ENCODE measurements around the gene PMVK.

PMVK gene

GRCh38 chr1:154945962-154946850 lies 9.7 kb upstream of the PMVK start:
- DNase-seq (ENCODE audit: low spot score), result no peak

GRCh38 chr1:154945160-154945961 lies 8.8 kb upstream of the PMVK start:
- DNase-seq (ENCODE audit: low spot score), result no peak

DNA sequence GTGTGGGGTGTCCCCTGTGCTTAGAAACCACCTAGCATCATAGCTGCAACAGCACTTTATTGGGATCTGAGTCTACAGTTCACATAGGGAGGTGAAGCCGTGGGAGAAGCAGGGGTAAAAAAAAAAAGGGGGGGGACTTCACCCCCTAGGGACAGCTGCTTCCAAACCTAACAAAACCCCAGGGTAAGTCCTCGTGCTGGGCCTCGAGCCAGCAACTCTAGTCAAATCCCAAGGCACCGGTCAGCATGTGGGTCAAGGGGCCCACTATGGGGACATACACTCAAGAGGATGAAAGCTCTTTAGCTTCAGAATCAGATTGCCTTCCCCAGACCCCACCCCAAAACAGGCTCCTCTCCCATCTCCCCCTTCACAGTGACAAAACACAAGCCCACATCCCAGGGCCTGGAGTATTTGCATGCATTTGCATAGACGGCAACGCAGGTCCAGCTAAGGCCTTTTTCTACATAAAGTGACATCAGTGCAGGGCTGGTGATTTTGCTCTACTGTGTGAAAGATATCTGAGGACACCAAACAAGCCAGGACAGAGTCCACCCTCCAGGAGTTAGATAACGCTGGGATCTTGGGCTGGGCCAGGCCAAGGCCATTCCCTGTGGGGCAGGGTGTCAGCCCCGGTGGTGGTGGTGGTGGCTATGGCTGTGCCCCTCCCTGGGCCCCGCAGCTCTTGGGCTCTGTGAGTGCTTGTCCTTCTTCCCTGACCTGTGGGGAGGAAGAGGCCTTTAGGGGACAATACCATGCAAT lies 8.1 kb upstream of the PMVK start:
- DNase-seq (ENCODE audit: low spot score), result no peak

- DNase-seq (ENCODE audit: low spot score), result no peak
Measured at GRCh38 chr1:154943649-154944400, 7.3 kb upstream of the PMVK start.

- DNase-seq (ENCODE audit: low spot score), result no peak
Measured at GRCh38 chr1:154941333-154942013, 5.0 kb upstream of the PMVK start.

- DNase-seq (ENCODE audit: low spot score), result no peak
Measured at GRCh38 chr1:154940651-154941194, 4.2 kb upstream of the PMVK start.

- DNase-seq (ENCODE audit: low spot score), result no peak
Measured at GRCh38 chr1:154940213-154940560, 3.7 kb upstream of the PMVK start.

GRCh38 chr1:154938604-154939399 lies 2.3 kb upstream of the PMVK start:
- DNase-seq (ENCODE audit: low spot score), result no peak

DNA sequence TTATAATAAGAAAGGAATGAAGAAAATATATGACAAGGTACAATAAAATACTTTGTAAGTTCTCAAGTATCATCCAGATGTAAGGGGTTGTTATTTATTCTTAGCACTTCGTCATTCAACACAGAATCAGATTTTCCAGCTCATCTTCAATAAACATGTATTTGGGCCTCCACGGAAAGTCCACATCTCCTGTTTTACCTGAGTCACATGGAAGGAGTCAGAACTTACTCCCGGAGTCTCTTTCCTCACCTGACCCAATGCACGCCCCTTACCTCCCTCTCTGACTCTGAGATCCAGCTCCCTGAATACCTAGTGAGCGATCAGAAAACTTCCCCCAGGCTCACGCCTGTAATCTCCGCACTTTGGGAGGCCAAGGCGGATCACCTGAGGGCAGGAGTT lies 1.5 kb upstream of the PMVK start:
- no peak for DNase-seq (ENCODE audit: low spot score)

- DNase-seq (ENCODE audit: low spot score), result peak; percentile 95
Measured at GRCh38 chr1:154937085-154937987, 817 bp upstream of the PMVK start.

DNA sequence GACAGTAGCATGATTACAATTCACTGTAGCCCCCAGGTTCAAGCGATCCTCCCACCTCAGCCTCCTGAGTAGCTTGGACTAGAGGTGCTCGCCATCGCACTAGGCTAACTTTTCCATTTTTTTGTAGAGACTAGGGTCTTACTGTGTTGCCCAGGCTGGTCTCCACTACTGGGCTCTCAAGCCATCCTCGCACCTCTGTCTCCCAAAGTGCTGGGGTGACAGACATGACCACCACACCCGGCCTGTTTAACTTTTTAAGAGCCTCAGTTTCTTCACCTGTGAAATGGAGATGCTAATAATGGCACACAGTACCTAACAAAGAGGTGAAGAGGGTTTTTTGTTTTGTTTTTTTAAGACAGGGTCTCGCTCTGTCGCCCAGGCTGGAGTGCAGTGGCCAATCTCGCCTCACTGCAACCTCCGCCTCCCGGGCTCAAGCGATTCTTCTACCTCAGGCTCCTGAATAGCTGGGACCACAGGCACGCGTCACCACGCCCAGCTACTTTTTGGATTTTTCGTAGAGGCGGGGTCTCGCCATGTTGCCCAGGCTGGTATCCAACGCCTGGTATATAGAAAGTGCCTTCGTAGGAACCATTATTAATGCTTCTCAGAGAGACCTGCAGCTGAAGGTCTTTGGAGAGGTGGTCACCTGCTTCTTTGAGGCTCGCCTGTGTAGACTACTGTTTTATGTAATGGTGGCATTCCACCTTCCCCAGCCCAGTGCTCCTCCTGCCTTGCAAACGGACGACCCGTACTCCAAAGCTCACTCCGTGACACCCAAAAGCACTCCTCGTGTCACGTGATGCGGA lies 567 bp downstream of the PMVK start:
- no peak for DNase-seq (ENCODE audit: low spot score)

DNA sequence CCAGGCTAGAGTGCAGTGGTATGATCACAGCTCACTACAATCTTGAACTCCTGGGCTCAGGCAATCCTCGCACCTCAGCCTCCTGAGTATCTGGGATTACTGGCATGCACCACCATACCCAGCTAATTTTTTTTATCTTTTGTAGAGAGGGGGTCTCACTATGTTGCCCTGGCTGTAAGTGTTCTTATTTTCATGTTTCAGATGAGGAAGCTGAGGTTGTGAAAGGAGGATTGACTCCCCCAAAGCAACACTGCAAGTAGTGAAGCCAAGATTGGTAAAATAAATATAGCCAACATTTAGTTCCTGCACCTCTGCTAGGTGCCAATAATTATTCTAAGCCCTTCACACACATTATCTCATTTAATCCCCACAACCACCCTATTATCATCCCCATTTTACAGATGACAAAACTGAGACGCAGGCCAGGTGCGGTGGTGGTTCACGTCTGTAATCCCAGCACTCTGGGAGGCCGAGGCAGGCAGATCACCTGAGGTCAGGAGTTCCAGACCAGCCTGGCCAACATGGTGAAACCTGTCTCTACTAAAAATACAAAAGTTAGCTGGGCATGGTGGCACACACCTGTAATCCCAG lies 2.1 kb downstream of the PMVK start:
- DNase-seq (ENCODE audit: low spot score), result no peak

- DNase-seq (ENCODE audit: low spot score), result no peak
Measured at GRCh38 chr1:154931940-154932487, 4.5 kb downstream of the PMVK start.

- DNase-seq (ENCODE audit: low spot score), result no peak
Measured at GRCh38 chr1:154926201-154926600, 10.3 kb downstream of the PMVK start.

DNA sequence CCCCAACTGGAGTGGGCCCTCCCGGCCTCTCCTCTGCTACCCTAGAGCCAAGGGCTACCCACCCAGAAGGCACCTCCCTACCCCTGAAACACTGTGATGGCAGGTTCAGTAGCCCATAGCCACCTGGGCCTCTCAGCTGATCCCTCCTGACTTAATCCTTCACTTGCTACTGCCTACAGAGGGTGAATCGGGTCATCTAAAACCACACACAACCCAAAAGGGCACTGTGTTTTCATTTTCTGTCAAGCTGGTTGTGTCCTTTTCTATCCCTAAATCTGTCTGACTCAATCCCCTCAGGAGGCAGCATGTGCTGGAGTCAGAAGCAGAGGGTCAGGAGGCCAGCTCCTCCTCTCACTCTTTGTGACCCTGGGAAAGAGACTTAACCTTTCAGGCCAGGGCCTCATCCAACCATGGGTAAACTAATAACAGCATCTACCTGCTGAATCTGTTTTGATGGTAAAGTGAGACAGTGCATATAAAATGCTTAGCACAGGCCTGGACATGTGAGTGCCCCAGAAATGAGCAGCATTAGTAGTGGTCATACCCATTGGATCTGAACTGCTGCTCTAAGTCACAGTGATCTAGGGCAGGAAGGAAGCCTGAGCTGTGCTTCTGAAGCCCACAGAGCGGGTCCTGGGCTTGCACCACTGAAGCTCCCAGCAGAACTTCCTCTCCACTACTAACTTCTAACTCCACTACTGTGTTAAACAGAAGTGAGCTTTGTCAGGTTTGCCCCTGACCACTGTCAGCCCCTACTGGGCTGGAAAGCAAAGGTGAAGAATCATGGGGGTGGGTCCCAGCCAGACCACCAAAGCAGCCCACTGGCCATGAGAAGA lies 11.0 kb downstream of the PMVK start:
- DNase-seq (ENCODE audit: low spot score), result no peak

- no peak for DNase-seq (ENCODE audit: low spot score)
Measured at GRCh38 chr1:154923695-154924094, 12.8 kb downstream of the PMVK start.

DNA sequence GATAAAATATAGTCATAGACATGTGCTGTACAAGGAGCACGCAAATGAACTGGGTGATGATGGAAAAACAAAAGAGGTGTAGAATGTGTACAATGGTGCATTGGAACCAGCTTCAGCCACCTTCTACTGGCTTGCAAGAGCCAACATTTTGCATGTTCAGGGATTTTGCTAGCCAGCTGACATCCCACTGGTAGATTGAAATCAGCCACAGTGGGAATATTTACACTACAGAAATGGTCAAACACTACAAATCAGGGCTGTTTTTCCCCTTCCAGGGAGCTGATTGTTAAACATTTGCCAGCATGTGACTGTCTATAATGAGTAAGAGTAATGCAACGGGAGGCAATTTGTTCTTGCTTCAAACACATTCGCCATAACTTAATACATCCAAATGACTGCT lies 23.2 kb downstream of the PMVK start:
- DNase-seq (ENCODE audit: low spot score), result no peak
